Endodermal cell (in vitro differentiated cells): ENCODE measurements around the gene SARS1. TPM values are rescaled to one million over a fixed set of nuclear protein-coding genes. Genes with fewer than 3 reads are reported as not detected.

Experiments used
- DNase-seq: peaks from one replicate; pipeline ENCODE4 v3.0.0-alpha.2; 2017
- H3K27ac ChIP-seq: 2 replicates; pipeline ENCODE4 v1.5.1; 2013; ENCODE audit warnings: mild to moderate bottlenecking, low read depth, low read length, moderate library complexity
- H3K27me3 ChIP-seq: 2 replicates; pipeline ENCODE4 v1.6.1; 2013; ENCODE audit warnings: mild to moderate bottlenecking, low read length, moderate library complexity; ENCODE audit not compliant: insufficient read depth, control insufficient read depth, poor library complexity, severe bottlenecking
- H3K36me3 ChIP-seq: 2 replicates; pipeline ENCODE4 v1.7.0; 2013; ENCODE audit warnings: mild to moderate bottlenecking, low read length, moderate library complexity; ENCODE audit not compliant: control insufficient read depth, insufficient read depth
- H3K4me1 ChIP-seq: one replicate; pipeline ENCODE4 v1.7.0; 2013; ENCODE audit warnings: low read length; ENCODE audit not compliant: control insufficient read depth, insufficient read depth
- H3K4me3 ChIP-seq: 2 replicates; pipeline ENCODE4 v1.5.1; 2013; ENCODE audit warnings: mild to moderate bottlenecking, low read length, moderate library complexity
- H3K9ac ChIP-seq: 2 replicates; pipeline ENCODE4 v1.6.1; 2013; ENCODE audit warnings: mild to moderate bottlenecking, low read length, moderate library complexity; ENCODE audit not compliant: poor library complexity, severe bottlenecking; ENCODE audit errors: extremely low read depth
- H3K9me3 ChIP-seq: 2 replicates; pipeline ENCODE4 v1.6.1; 2013; ENCODE audit warnings: mild to moderate bottlenecking, low read length, moderate library complexity; ENCODE audit not compliant: control insufficient read depth
- H3K27ac Mint-ChIP-seq: 2 replicates; pipeline ENCODE4 v1.8.0; 2020; ENCODE audit warnings: mixed read lengths
- H3K27me3 Mint-ChIP-seq: 2 replicates; pipeline ENCODE4 v1.8.0; 2021; ENCODE audit warnings: mild to moderate bottlenecking, mixed read lengths; ENCODE audit not compliant: insufficient read depth
- H3K36me3 Mint-ChIP-seq: 2 replicates; pipeline ENCODE4 v1.8.0; 2020; ENCODE audit warnings: low read depth, mixed read lengths
- H3K4me1 Mint-ChIP-seq: 2 replicates; pipeline ENCODE4 v1.8.0; 2020; ENCODE audit warnings: mixed read lengths
- H3K4me3 Mint-ChIP-seq: 2 replicates; pipeline ENCODE4 v1.8.0; 2020; ENCODE audit warnings: mild to moderate bottlenecking, moderate library complexity, mixed read lengths
- H3K9me3 Mint-ChIP-seq: 2 replicates; pipeline ENCODE4 v1.8.0; 2020; ENCODE audit warnings: mild to moderate bottlenecking, mixed read lengths
- WGBS, 2 experiments: methylation state at CpG; one replicate each; pipeline versions ENCODE4 v1.1.5 to v1.1.7; 2013; ENCODE audit warnings: missing lambda C conversion rate in 2 of 2, mixed read lengths in 1 of 2; ENCODE audit not compliant: insufficient coverage in 1 of 2, insufficient read length in 1 of 2; 5-methylcytosine and 5-hydroxymethylcytosine counted together
- total RNA-seq, 2 donors: library from RNA; stranded (reverse); fragmentation: NEBNext Ultra II Directional in 1 of 2; extraction: Animal tissue kit (Norgen Biotek cat#: 25700) in 1 of 2; gene quantifications; 2 replicates in 1 of 2; 3 replicates in 1 of 2; pipeline ENCODE4 v1.2.1, GENCODE V29; 2021
- TF ChIP-seq, protein P1 (sequence below): fragments of 200-600 bp; sonication (generic); conservative IDR thresholded peaks from 2 replicates; pipeline ENCODE4 v1.5.0; 2021; ENCODE audit warnings: antibody characterized with exemption, mild to moderate bottlenecking

SARS1 gene
- total RNA-seq, 2 donors from 2014 or later = 100 to 101 TPM

DNA sequence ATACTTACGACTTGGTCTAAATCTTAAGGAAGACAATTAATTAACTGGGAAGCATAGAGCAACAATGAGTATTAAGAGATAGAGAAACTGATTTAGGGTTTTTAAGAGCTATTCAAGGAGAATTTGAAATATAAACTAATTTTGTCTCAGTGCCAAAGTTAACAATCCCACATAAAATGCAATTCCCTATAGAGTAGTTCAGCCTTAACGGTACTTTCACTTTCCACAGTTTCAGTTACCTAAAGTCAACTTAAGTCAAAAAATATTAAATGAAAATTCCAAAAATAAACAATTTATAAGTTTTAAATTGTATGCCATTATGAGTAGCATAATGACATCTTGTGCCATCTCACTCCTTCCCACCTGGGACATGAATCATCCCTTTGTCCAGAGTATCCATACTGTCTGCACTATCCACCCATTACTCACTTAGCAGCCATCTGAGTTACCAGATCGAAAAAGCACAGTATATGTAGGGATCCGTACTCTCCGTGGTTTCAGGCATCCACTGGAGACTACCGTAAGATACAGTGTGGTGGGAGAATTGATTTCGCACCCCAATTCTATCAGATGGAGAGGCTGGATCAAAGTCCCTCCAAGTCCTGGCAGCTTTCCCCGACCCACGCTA is 4.8 kb upstream of the SARS1 start:
- Histone ChIP-seq H3K27me3 (no peaks in the 10 kb centered on the region), H3K9me3 (no peaks in the 10 kb centered on the region), H3K9ac (no peak overlapping the region), H3K36me3 (no peaks in the 10 kb centered on the region), H3K4me3 (no peak overlapping the region), H3K4me1 (peaks cover 4% of the 10 kb centered on the region), H3K27ac (no peak overlapping the region)
- TF ChIP-seq, protein P1, sequence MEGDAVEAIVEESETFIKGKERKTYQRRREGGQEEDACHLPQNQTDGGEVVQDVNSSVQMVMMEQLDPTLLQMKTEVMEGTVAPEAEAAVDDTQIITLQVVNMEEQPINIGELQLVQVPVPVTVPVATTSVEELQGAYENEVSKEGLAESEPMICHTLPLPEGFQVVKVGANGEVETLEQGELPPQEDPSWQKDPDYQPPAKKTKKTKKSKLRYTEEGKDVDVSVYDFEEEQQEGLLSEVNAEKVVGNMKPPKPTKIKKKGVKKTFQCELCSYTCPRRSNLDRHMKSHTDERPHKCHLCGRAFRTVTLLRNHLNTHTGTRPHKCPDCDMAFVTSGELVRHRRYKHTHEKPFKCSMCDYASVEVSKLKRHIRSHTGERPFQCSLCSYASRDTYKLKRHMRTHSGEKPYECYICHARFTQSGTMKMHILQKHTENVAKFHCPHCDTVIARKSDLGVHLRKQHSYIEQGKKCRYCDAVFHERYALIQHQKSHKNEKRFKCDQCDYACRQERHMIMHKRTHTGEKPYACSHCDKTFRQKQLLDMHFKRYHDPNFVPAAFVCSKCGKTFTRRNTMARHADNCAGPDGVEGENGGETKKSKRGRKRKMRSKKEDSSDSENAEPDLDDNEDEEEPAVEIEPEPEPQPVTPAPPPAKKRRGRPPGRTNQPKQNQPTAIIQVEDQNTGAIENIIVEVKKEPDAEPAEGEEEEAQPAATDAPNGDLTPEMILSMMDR = no peak
- peaks cover 6% of the 10 kb centered on the region for H3K27me3 Mint-ChIP-seq
- DNase-seq = no peak
- H3K4me3 Mint-ChIP-seq = no peak overlapping the region
- H3K4me1 Mint-ChIP-seq = no peaks in the 10 kb centered on the region
- 79 to 91% methylated on average over 7 to 9 of the region's 9 CpGs for WGBS, 2 experiments
- no peak overlapping the region for H3K27ac Mint-ChIP-seq
- H3K9me3 Mint-ChIP-seq = no peaks in the 10 kb centered on the region
- H3K36me3 Mint-ChIP-seq = no peaks in the 10 kb centered on the region

DNA sequence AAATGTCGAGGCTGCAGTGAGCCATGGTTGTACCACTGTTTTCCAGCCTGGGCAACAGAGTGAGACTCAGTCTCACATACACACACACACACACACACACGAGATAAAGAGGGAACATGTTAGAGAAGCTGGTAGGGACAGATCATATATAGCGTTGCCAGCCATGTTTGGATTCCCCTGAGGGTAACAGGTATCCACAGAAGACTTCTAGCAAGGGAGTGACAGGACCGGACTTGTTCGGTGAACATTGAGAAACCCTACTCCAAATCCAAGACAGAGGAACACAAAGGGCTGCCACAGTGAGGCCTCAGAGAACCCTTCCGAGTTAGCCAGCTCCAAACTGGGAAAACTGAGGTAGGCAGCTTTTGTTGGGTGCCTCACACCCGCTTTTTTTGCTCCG is 3.7 kb upstream of the SARS1 start:
- H3K4me3 Mint-ChIP-seq = no peak overlapping the region
- Histone ChIP-seq H3K27me3 (no peaks in the 10 kb centered on the region), H3K36me3 (no peaks in the 10 kb centered on the region), H3K27ac (no peak overlapping the region), H3K4me3 (no peak overlapping the region), H3K9me3 (no peaks in the 10 kb centered on the region), H3K9ac (no peak overlapping the region), H3K4me1 (peaks cover 5% of the 10 kb centered on the region)
- H3K9me3 Mint-ChIP-seq = no peaks in the 10 kb centered on the region
- TF ChIP-seq, protein P1 = no peak
- 90 to 95% methylated on average over 6 to 8 of the region's 8 CpGs for WGBS, 2 experiments
- H3K4me1 Mint-ChIP-seq = peaks cover 6% of the 10 kb centered on the region
- peaks cover 6% of the 10 kb centered on the region for H3K27me3 Mint-ChIP-seq
- no peaks in the 10 kb centered on the region for H3K36me3 Mint-ChIP-seq
- DNase-seq = no peak
- H3K27ac Mint-ChIP-seq = no peak overlapping the region

DNA sequence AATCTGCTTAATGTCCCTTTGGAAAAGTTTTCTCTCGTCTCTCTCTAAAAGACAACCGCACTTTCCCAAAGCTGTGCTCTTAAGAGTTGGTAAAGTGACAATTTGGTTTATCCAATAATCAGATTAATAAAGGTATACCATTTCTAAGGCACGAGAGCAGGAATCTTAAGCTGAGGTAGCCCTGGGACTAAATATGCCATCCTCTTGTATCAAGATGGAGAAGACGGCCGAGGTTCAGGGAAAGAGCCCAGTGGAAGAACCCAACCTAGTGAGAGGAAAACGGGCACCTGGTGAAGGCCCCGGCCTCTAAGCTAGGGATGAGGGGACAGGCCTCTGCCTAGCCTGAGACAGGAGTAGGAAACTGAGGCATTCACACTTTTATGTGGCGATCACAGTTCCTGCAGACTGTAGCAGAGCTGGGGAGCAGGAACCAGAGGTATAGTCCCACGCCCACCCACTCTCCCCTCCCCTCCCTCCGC is 334 bp upstream of the SARS1 start:
- peak overlapping the region; percentile 98 for H3K4me3 ChIP-seq
- TF ChIP-seq, protein P1 = no peak
- H3K9me3 ChIP-seq = no peaks in the 10 kb centered on the region
- no peak overlapping the region for H3K27ac ChIP-seq
- DNase-seq = peak; percentile 96
- H3K27me3 ChIP-seq = no peaks in the 10 kb centered on the region
- peaks cover 9% of the 10 kb centered on the region for H3K36me3 ChIP-seq
- Mint-ChIP-seq H3K36me3 (peaks cover 6% of the 10 kb centered on the region), H3K27me3 (peaks cover 6% of the 10 kb centered on the region), H3K27ac (peak overlapping the region; percentile 52), H3K4me1 (peaks cover 10% of the 10 kb centered on the region), H3K9me3 (no peaks in the 10 kb centered on the region), H3K4me3 (peak overlapping the region; percentile 99)
- H3K9ac ChIP-seq = no peak overlapping the region
- WGBS, 2 experiments = 50 to 73% methylated on average over 5 to 10 of the region's 10 CpGs
- H3K4me1 ChIP-seq = peaks cover 7% of the 10 kb centered on the region
